ENCODE measurements around the gene MARF1. TPM values are rescaled to one million over a fixed set of nuclear protein-coding genes. Genes with fewer than 3 reads are reported as not detected.

MARF1 gene
- total RNA-seq, 1 donor from 2014 or later, result 19.8 TPM

GRCh38 chr16:15564604-15565339 is 78.2 kb downstream of the MARF1 start:
- DNase-seq (ENCODE audit: low read depth), result no peak
- Histone ChIP-seq H3K4me3 (ENCODE audit: low read depth, low read length) (no peak overlapping the region), H3K27me3 (ENCODE audit: control insufficient read depth, insufficient read depth, low read length) (no peaks in the 10 kb centered on the region), H3K36me3 (ENCODE audit: control insufficient read depth, insufficient read depth, low read length) (no peaks in the 10 kb centered on the region)
- TF ChIP-seq CTCF (IDR thresholded peaks at IDR 0.05; ENCODE audit: insufficient read depth, low read length, poor library complexity, severe bottlenecking), result no peak

- DNase-seq (ENCODE audit: low read depth), result no peak
- Histone ChIP-seq H3K27me3 (ENCODE audit: control insufficient read depth, insufficient read depth, low read length) (no peaks in the 10 kb centered on the region), H3K36me3 (ENCODE audit: control insufficient read depth, insufficient read depth, low read length) (no peaks in the 10 kb centered on the region), H3K4me3 (ENCODE audit: low read depth, low read length) (no peak overlapping the region)
- no peak for TF ChIP-seq CTCF (IDR thresholded peaks at IDR 0.05; ENCODE audit: insufficient read depth, low read length, poor library complexity, severe bottlenecking)
These were observed 83.8 kb downstream of the MARF1 start for GRCh38 chr16:15559176-15559575.

- Histone ChIP-seq H3K27me3 (ENCODE audit: control insufficient read depth, insufficient read depth, low read length) (no peaks in the 10 kb centered on the region), H3K36me3 (ENCODE audit: control insufficient read depth, insufficient read depth, low read length) (no peaks in the 10 kb centered on the region), H3K4me3 (ENCODE audit: low read depth, low read length) (no peak overlapping the region)
- DNase-seq (ENCODE audit: low read depth), result no peak
- TF ChIP-seq CTCF (IDR thresholded peaks at IDR 0.05; ENCODE audit: insufficient read depth, low read length, poor library complexity, severe bottlenecking), result no peak
These were observed 85.7 kb downstream of the MARF1 start for GRCh38 chr16:15557258-15557657.

GRCh38 chr16:15556130-15556529 is 86.8 kb downstream of the MARF1 start:
- DNase-seq (ENCODE audit: low read depth), result no peak
- H3K36me3 ChIP-seq (ENCODE audit: control insufficient read depth, insufficient read depth, low read length), result no peaks in the 10 kb centered on the region
- TF ChIP-seq CTCF (IDR thresholded peaks at IDR 0.05; ENCODE audit: insufficient read depth, low read length, poor library complexity, severe bottlenecking), result no peak
- H3K27me3 ChIP-seq (ENCODE audit: control insufficient read depth, insufficient read depth, low read length), result no peaks in the 10 kb centered on the region
- H3K4me3 ChIP-seq (ENCODE audit: low read depth, low read length), result no peak overlapping the region

GRCh38 chr16:15553313-15554088 is 89.5 kb downstream of the MARF1 start:
- TF ChIP-seq CTCF (IDR thresholded peaks at IDR 0.05; ENCODE audit: insufficient read depth, low read length, poor library complexity, severe bottlenecking), result no peak
- Histone ChIP-seq H3K4me3 (ENCODE audit: low read depth, low read length) (no peak overlapping the region), H3K27me3 (ENCODE audit: control insufficient read depth, insufficient read depth, low read length) (no peaks in the 10 kb centered on the region), H3K36me3 (ENCODE audit: control insufficient read depth, insufficient read depth, low read length) (no peaks in the 10 kb centered on the region)
- DNase-seq (ENCODE audit: low read depth), result no peak
